GM12878 (cell line): ENCODE data around the gene KRTAP5-8. TPM values are rescaled to one million over a fixed set of nuclear protein-coding genes. Genes with fewer than 3 reads are reported as not detected.

Source experiments
- ATAC-seq: fragments of 200-7000 bp; cut with Tn5 transposase; 3 replicates; pipeline ENCODE4 v1.9.1; 2020; ENCODE audit warnings: mild to moderate bottlenecking, moderate library complexity
- BruUV-seq: library from RNA; stranded (reverse); fragments of 400-500 nt; replicated peaks from 2 replicates; lab custom pipeline; 2021; lab: Mats Ljungman, UMichigan
- CTCF ChIA-PET: fragments of 300-600 bp; sonication (Branson Sonifier 250); formaldehyde crosslinking; extraction: SDS; loops from one replicate; lab custom pipeline; 2021; ENCODE audit warnings: inconsistent platforms; lab: Yijun Ruan, JAX
- POLR2A ChIA-PET: fragments of 350-600 bp; formaldehyde crosslinking; extraction: SDS; loops from one replicate; lab custom pipeline; 2021; ENCODE audit warnings: inconsistent platforms; lab: Charles Lee
- RAD21 ChIA-PET: fragments of 300-600 bp; sonication (Branson Sonifier 250); formaldehyde crosslinking; loops from one replicate; lab custom pipeline; 2023; ENCODE audit warnings: antibody characterized with exemption; ENCODE audit not compliant: unreplicated experiment; lab: Charles Lee
- SMC1A ChIA-PET: fragments of 300-600 bp; sonication (Branson Sonifier 250); formaldehyde crosslinking; loops from one replicate; lab custom pipeline; 2023; ENCODE audit not compliant: unreplicated experiment, uncharacterized antibody; lab: Charles Lee
- DNase-seq: peaks from one replicate; pipeline ENCODE4 v3.0.0-alpha.2; 2011; ENCODE audit warnings: low read depth, low spot score
- FAIRE-seq: peaks from 3 replicates; lab custom pipeline; 2011; peaks lifted over from hg19 to GRCh38; lab: Jason Lieb, UNC
- H2AFZ ChIP-seq: 2 replicates; pipeline ENCODE4 v1.6.0; 2011; ENCODE audit warnings: low read depth, low read length, control low read depth; ENCODE audit not compliant: control insufficient read depth
- H3K27ac ChIP-seq: 2 replicates; pipeline ENCODE4 v1.5.1; 2011; ENCODE audit warnings: control low read depth; ENCODE audit not compliant: control insufficient read depth, insufficient read depth
- H3K27me3 ChIP-seq, 2 experiments: replicated peaks in 1 of 2; 2 replicates each; pipeline versions ENCODE4 v1.6.0 to v1.6.1; 2011; ENCODE audit warnings: low read length in 1 of 2; ENCODE audit not compliant: control insufficient read depth in 2 of 2, insufficient read depth in 2 of 2
- H3K36me3 ChIP-seq, 2 experiments: 2 replicates each; pipeline ENCODE4 v1.5.1; 2011; ENCODE audit warnings: low read length in 1 of 2; ENCODE audit not compliant: control insufficient read depth in 2 of 2, insufficient read depth in 2 of 2
- H3K4me1 ChIP-seq: 2 replicates; pipeline ENCODE4 v1.6.1; 2011; ENCODE audit warnings: mild to moderate bottlenecking, low read length, moderate library complexity, mixed read lengths; ENCODE audit not compliant: control insufficient read depth, insufficient read depth
- H3K4me2 ChIP-seq: 2 replicates; pipeline ENCODE4 v1.6.0; 2011; ENCODE audit warnings: control low read depth; ENCODE audit not compliant: control insufficient read depth, insufficient read depth
- H3K4me3 ChIP-seq: fragments of 200-600 bp; sonication (generic); 2 replicates; pipeline ENCODE4 v1.5.1; 2016
- H3K79me2 ChIP-seq: 2 replicates; pipeline ENCODE4 v1.6.0; 2011; ENCODE audit warnings: low read length; ENCODE audit not compliant: control insufficient read depth, insufficient read depth
- H3K9ac ChIP-seq: 2 replicates; pipeline ENCODE4 v1.8.0; 2011; ENCODE audit warnings: low read length, control low read depth, mixed read lengths; ENCODE audit not compliant: control insufficient read depth, insufficient read depth
- H3K9me3 ChIP-seq: replicated peaks from 3 replicates; pipeline ENCODE4 v1.5.1; 2011; ENCODE audit warnings: mild to moderate bottlenecking, low read length; ENCODE audit not compliant: control insufficient read depth, insufficient read depth
- H4K20me1 ChIP-seq: 2 replicates; pipeline ENCODE4 v1.6.0; 2011; ENCODE audit not compliant: control insufficient read depth, insufficient read depth
- E4F1 ChIP-seq: fragments of 450-650 bp; IDR thresholded peaks from 2 replicates; pipeline ENCODE4 v1.6.1; 2018; ENCODE audit warnings: borderline replicate concordance, mild to moderate bottlenecking; ENCODE audit not compliant: partially characterized antibody
- FOXM1 ChIP-seq: IDR thresholded peaks from 2 replicates; pipeline ENCODE4 v1.6.1; 2012; ENCODE audit warnings: low read depth, mild to moderate bottlenecking, inconsistent platforms, low read length, moderate library complexity
- SMC3 ChIP-seq: IDR thresholded peaks from 2 replicates; pipeline ENCODE4 v1.6.1; 2011; ENCODE audit warnings: low read length, improper control_type of control experiment, borderline replicate concordance
- YY1 ChIP-seq: IDR thresholded peaks from 2 replicates; pipeline ENCODE4 v1.6.1; 2011; ENCODE audit warnings: low read depth, mild to moderate bottlenecking, low read length
- WGBS: methylation state at CpG from one replicate; pipeline ENCODE4 v1.1.6; 2016; ENCODE audit warnings: low lambda C conversion rate; ENCODE audit not compliant: insufficient replicate concordance, insufficient coverage; ENCODE audit errors: missing lambda C conversion rate; 5-methylcytosine and 5-hydroxymethylcytosine counted together
- in situ Hi-C: fragments of 300-500 bp; cut with MboI; formaldehyde crosslinking; loops from 9 replicates; pipeline ENCODE4 v1.14.3; 2018; ENCODE audit warnings: mixed read lengths
- intact Hi-C: fragments of 100-400 bp; cut with micrococcal nuclease; formaldehyde crosslinking; loops from one replicate; pipeline ENCODE4 v1.14.2; 2022; ENCODE audit not compliant: unreplicated experiment
- polyA plus RNA-seq, 11 experiments: library from polyadenylated mRNA; depleted of rRNA in 4 of 11; unstranded in 6 of 11; stranded (reverse) in 5 of 11; fragments of >200 nt; fragmentation: Nextera tagmentation in 4 of 11; fragmentation: Illumina TruSeq in 1 of 11; extraction: Ambion mirVana in 4 of 11; extraction: Trizol in 1 of 11; gene quantifications; 1 replicate in 1 of 11; 2 replicates in 10 of 11; pipeline versions ENCODE4 v1.2.1 to v1.2.3, GENCODE V29; 2011 to 2016; ENCODE audit warnings: inconsistent platforms in 2 of 11, missing spikeins in 2 of 11, low read depth in 1 of 11
- total RNA-seq, 4 experiments: library from RNA; depleted of rRNA in 3 of 4; stranded (reverse); fragments of >200 nt in 3 of 4; fragmentation: Illumina TruSeq in 1 of 4; extraction: Trizol in 1 of 4; gene quantifications; 2 replicates each; pipeline versions ENCODE4 v1.2.1 to v1.2.3, GENCODE V29; 2013 to 2021
- TF ChIP-seq, protein P1 (sequence below), 3 experiments: IDR thresholded peaks in 2 of 3; conservative IDR thresholded peaks in 1 of 3; 2 replicates each; pipeline ENCODE4 v1.5.1; 2011; ENCODE audit warnings: low read depth in 3 of 3, low read length in 3 of 3, mild to moderate bottlenecking in 3 of 3, control low read depth in 2 of 3, moderate library complexity in 2 of 3, inconsistent platforms in 1 of 3, mixed read lengths in 1 of 3; ENCODE audit not compliant: control insufficient read depth in 2 of 3, insufficient read depth in 1 of 3; ENCODE audit errors: extremely low read depth in 1 of 3
- TF ChIP-seq, protein P2 (sequence below): IDR thresholded peaks from 2 replicates; pipeline ENCODE4 v1.6.1; 2012; ENCODE audit warnings: low read depth, low read length, improper control_type of control experiment

KRTAP5-8 gene
- total and polyA plus RNA-seq, 10 of the 15 experiments (the other 5 are each of a cell fraction or from before 2014, with no cell fraction given) = 0.07 to 0.36 (median 0.13) TPM; not detected in 6

DNA sequence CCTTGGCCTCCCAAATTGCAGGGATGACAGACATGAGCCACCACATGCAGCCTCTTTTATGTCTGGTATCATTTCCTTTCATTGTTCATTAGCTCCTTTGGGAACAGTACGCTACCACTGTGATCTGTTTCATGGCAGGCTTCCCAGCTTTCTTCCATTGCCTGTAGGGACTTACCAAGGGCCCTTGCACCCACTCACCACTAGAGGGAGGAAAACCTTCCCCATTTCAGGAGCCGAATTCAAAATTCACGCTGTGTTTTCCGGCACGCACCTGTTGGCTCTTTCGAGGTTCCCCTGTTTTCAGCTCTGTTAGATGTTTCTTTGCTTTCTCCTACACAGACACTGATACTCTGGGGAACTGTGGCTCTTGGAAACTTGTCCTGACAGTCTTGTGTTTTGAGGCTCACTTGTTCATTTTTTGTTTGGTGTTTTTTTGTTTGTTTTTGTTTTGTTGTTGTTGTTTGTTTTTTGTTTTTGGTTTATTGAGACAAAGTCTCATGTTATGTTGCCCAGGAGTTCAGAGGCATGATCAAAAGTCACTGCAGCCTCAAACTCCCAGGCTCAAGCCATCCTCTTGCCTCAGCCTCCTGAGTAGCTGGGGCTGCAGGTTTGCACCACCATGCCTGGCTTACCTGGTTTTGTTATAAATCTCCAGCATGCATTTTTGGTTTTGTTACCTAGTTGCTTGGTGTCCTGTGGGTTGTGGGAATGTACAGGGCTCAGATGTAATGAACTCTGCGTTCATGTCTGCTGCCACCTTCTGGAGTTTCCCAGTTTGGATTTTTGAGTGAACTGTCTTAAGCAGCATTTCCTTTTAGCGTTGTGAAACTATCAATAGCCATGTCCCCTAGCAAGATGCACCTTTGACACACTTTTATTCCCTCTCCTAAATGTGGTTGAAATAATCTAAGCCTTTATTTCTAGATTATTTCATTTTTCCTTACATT lies 42.5 kb downstream of the KRTAP5-8 start:
- POLR2A ChIA-PET = no interaction called here
- WGBS = 1% methylated on average over 8 of the region's 8 CpGs
- Histone ChIP-seq H3K27ac (no peak overlapping the region), H3K4me3 (no peak overlapping the region), H3K36me3 (no peaks in the 10 kb centered on the region), H3K9me3 (no peaks in the 10 kb centered on the region), H3K27me3 (no peaks in the 10 kb centered on the region; a peak in 1 of 4 replicates), H2AFZ (peak overlapping the region; percentile 40), H3K4me2 (no peak overlapping the region), H3K9ac (no peak overlapping the region), H3K79me2 (no peaks in the 10 kb centered on the region), H3K4me1 (no peaks in the 10 kb centered on the region), H4K20me1 (no peaks in the 10 kb centered on the region; the same call in 1 of the 2 replicates)
- FAIRE-seq = no peak
- no peak for DNase-seq
- intact Hi-C loops = no loop called here
- TF ChIP-seq YY1 (0 out of 2 replicates have a peak, but pooled peaks have one; percentile 25), E4F1 (no peak), FOXM1 (no peak), SMC3 (peak; percentile 13; the same call in 1 of the 2 replicates)
- TF ChIP-seq, protein P1, sequence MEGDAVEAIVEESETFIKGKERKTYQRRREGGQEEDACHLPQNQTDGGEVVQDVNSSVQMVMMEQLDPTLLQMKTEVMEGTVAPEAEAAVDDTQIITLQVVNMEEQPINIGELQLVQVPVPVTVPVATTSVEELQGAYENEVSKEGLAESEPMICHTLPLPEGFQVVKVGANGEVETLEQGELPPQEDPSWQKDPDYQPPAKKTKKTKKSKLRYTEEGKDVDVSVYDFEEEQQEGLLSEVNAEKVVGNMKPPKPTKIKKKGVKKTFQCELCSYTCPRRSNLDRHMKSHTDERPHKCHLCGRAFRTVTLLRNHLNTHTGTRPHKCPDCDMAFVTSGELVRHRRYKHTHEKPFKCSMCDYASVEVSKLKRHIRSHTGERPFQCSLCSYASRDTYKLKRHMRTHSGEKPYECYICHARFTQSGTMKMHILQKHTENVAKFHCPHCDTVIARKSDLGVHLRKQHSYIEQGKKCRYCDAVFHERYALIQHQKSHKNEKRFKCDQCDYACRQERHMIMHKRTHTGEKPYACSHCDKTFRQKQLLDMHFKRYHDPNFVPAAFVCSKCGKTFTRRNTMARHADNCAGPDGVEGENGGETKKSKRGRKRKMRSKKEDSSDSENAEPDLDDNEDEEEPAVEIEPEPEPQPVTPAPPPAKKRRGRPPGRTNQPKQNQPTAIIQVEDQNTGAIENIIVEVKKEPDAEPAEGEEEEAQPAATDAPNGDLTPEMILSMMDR (IDR thresholded peaks at IDR 0.05 in 2 of 3, conservative IDR thresholded peaks at IDR 0.05 in 1 of 3; ENCODE audit: control insufficient read depth in 2 of 3, extremely low read depth in 1 of 3, insufficient read depth in 1 of 3, low read depth in 3 of 3, low read length in 3 of 3) = peak; percentile 70 to 91 (median 86)
- TF ChIP-seq, protein P2, sequence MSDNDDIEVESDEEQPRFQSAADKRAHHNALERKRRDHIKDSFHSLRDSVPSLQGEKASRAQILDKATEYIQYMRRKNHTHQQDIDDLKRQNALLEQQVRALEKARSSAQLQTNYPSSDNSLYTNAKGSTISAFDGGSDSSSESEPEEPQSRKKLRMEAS = 0 out of 2 replicates have a peak, but pooled peaks have one; percentile 23
- BruUV-seq = no TSS peak
- peak; percentile 81 for ATAC-seq
- CTCF ChIA-PET = interaction anchor here (0.7 to 2.2 kb wide), 6 partner anchors 12 to 155 kb away, joined by 3 to 6 read pairs (median 4); partner anchors contain the start of gene DHCR7
- RAD21 ChIA-PET = no interaction called here
- in situ Hi-C loops = no loop called here
- SMC1A ChIA-PET = interaction anchor here (0.6 kb wide), 1 partner anchor 87 kb away, joined by 3 read pairs; no protein-coding TSS in a partner anchor
